Left ventricle myocardium inferior (tissue), 1 donor: Measurements from ENCODE around the gene CD69. TPM values are rescaled to one million over a fixed set of nuclear protein-coding genes. Genes with fewer than 3 reads are reported as not detected.
"Not testable (repeated sequence)": the region's sequence is repeated elsewhere in the genome, so short reads cannot be mapped to it uniquely, and the experiment has no call there.

Experiments
- DNase-seq: peaks from one replicate; pipeline ENCODE4 v3.0.0-alpha.2; 2020
- H3K27ac ChIP-seq: fragments of 200-600 bp; replicated peaks from 2 replicates; pipeline ENCODE4 v1.8.0; 2021
- H3K27me3 ChIP-seq: fragments of 200-600 bp; 2 replicates; pipeline ENCODE4 v1.8.0; 2021; ENCODE audit warnings: low read depth
- H3K36me3 ChIP-seq: fragments of 200-600 bp; 2 replicates; pipeline ENCODE4 v1.8.0; 2021
- H3K4me1 ChIP-seq: fragments of 200-600 bp; 2 replicates; pipeline ENCODE4 v1.8.0; 2021
- H3K4me3 ChIP-seq: fragments of 200-600 bp; 2 replicates; pipeline ENCODE4 v1.8.0; 2021; ENCODE audit warnings: mild to moderate bottlenecking, moderate library complexity
- H3K9me3 ChIP-seq: fragments of 200-600 bp; replicated peaks from 2 replicates; pipeline ENCODE4 v1.8.0; 2021
- CTCF ChIP-seq: fragments of 200-600 bp; IDR thresholded peaks from 2 replicates; pipeline ENCODE4 v1.8.0; 2021; ENCODE audit warnings: antibody characterized with exemption, mild to moderate bottlenecking, borderline replicate concordance
- intact Hi-C: fragments of 100-400 bp; cut with micrococcal nuclease; formaldehyde crosslinking; loops from one replicate; pipeline ENCODE4 v1.11.0; 2022
- total RNA-seq: library from RNA; stranded (reverse); fragmentation: NEBNext Ultra II Directional; extraction: Animal tissue kit (Norgen Biotek cat#: 25700); gene quantifications from one replicate; pipeline ENCODE4 v1.2.1, GENCODE V29; 2021
- donor health status: DM: no; HTN: yes; CAD: no; lungs with severe emphysema.

The CD69 gene
- total RNA-seq, 1 donor from 2014 or later, result 0.25 TPM

DNA sequence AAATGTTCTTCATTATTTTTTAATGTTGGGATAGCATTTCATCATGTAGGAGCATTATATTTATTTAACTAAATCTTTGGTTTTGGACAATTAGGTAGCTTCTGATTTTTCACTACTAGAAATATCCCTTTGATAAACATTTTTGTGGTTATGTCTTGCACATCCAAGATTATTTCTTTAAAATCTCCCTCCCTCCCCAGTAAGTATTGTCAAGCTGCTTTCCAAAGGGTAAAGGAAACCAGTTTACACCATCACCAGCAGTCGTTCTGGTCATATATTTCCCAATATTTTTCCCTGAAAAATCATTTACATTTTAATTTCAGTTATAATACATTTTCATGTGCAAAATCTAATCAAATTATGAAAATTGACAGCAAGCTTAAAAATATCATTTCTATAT, 11.1 kb downstream of the CD69 start:
- Histone ChIP-seq H3K9me3 (no peaks in the 10 kb centered on the region), H3K4me1 (peaks cover 11% of the 10 kb centered on the region), H3K4me3 (no peak overlapping the region), H3K27ac (no peak overlapping the region), H3K36me3 (no peaks in the 10 kb centered on the region), H3K27me3 (no peaks in the 10 kb centered on the region)
- no peak for DNase-seq
- intact Hi-C loops, result no loop called here
- no peak for TF ChIP-seq CTCF

- no peak overlapping the region for H3K27ac ChIP-seq
- H3K4me1 ChIP-seq, result peaks cover 7% of the 10 kb centered on the region
- H3K9me3 ChIP-seq, result no peaks in the 10 kb centered on the region
- no peak overlapping the region for H3K4me3 ChIP-seq
- no peak for TF ChIP-seq CTCF
- no peaks in the 10 kb centered on the region for H3K36me3 ChIP-seq
- DNase-seq, result no peak
- intact Hi-C loops, result no loop called here
- H3K27me3 ChIP-seq, result no peaks in the 10 kb centered on the region
Observed at GRCh38 chr12:9745199-9745598, 15.5 kb downstream of the CD69 start.

GRCh38 chr12:9742661-9743060, 18.0 kb downstream of the CD69 start:
- Histone ChIP-seq H3K27me3 (no peaks in the 10 kb centered on the region), H3K9me3 (no peaks in the 10 kb centered on the region), H3K36me3 (no peaks in the 10 kb centered on the region), H3K4me1 (peaks cover 13% of the 10 kb centered on the region), H3K27ac (peak overlapping the region; percentile 20), H3K4me3 (no peak overlapping the region)
- DNase-seq, result no peak
- intact Hi-C loops, result no loop called here
- no peak for TF ChIP-seq CTCF

- no peak overlapping the region for H3K4me3 ChIP-seq
- TF ChIP-seq CTCF, result no peak
- no peaks in the 10 kb centered on the region for H3K9me3 ChIP-seq
- H3K27ac ChIP-seq, result no peak overlapping the region
- no peaks in the 10 kb centered on the region for H3K36me3 ChIP-seq
- peaks cover 13% of the 10 kb centered on the region for H3K4me1 ChIP-seq
- intact Hi-C loops, result no loop called here
- DNase-seq, result no peak
- H3K27me3 ChIP-seq, result no peaks in the 10 kb centered on the region
Observed at GRCh38 chr12:9741726-9742125, 19.0 kb downstream of the CD69 start.

DNA sequence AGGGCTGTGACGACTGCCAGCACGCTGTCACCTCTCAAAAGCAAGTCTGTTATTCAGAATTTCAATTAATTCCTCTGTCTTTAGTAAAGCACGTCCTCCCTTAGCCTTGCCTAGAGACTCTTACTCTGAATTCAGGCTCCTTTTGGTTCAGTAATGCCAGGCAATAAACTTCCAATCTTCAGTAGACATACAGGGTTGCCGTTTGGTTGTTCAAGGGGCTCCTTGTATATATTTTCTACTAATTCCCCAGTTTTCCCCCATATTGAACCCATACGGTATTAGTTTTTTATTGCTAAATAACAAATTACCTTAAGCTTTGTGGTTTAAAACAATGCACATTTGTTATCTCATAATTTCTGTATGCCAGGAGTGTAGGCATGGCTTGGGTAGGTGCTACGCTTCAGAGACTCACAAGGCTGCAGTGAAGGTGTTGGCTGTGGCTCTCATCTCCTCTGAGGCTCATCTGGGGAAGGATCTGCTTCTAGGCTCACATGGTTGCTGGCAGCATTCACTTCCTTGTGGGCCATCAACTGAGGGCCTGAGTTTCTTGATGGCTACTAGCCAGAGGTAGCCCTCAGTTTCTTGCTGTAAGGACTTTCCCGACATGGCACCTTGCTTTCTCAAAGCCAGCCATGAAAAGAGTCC, 20.5 kb downstream of the CD69 start:
- TF ChIP-seq CTCF, result no peak
- peak overlapping the region; percentile 59 for H3K4me3 ChIP-seq
- H3K9me3 ChIP-seq, result no peaks in the 10 kb centered on the region
- intact Hi-C loops, result no loop called here
- no peaks in the 10 kb centered on the region for H3K27me3 ChIP-seq
- peak overlapping the region; percentile 43 for H3K27ac ChIP-seq
- peaks cover 13% of the 10 kb centered on the region for H3K4me1 ChIP-seq
- H3K36me3 ChIP-seq, result no peaks in the 10 kb centered on the region
- DNase-seq, result no peak

GRCh38 chr12:9739404-9740105, 21.1 kb downstream of the CD69 start:
- H3K9me3 ChIP-seq, H3K36me3 ChIP-seq, intact Hi-C loops, H3K27me3 ChIP-seq, DNase-seq: not testable (repeated sequence)
- peaks cover 13% of the 10 kb centered on the region for H3K4me1 ChIP-seq
- H3K4me3 ChIP-seq, result peak overlapping the region; percentile 59
- peak overlapping the region; percentile 43 for H3K27ac ChIP-seq

GRCh38 chr12:9738905-9739304, 21.8 kb downstream of the CD69 start:
- H3K27ac ChIP-seq, intact Hi-C loops, DNase-seq, H3K27me3 ChIP-seq, H3K36me3 ChIP-seq, H3K9me3 ChIP-seq, H3K4me3 ChIP-seq: not testable (repeated sequence)
- peaks cover 13% of the 10 kb centered on the region for H3K4me1 ChIP-seq
